WTC11 (cell line): ENCODE data around the gene TATDN3.

Experiments
- CBFB ChIP-seq: sonication (generic); formaldehyde crosslinking; IDR thresholded peaks from 2 replicates; pipeline ENCODE4 v1.8.1; 2022; ENCODE audit warnings: mild to moderate bottlenecking, low read depth, missing genetic modification reagents
- CREM ChIP-seq: sonication (generic); formaldehyde crosslinking; IDR thresholded peaks from 2 replicates; pipeline ENCODE4 v1.8.1; 2022; ENCODE audit warnings: mild to moderate bottlenecking, missing genetic modification reagents, moderate library complexity
- GABPB1 ChIP-seq: sonication (generic); formaldehyde crosslinking; IDR thresholded peaks from 2 replicates; pipeline ENCODE4 v1.8.1; 2023; ENCODE audit warnings: mild to moderate bottlenecking, missing genetic modification reagents
- NFYB ChIP-seq: sonication (generic); formaldehyde crosslinking; conservative IDR thresholded peaks from 2 replicates; pipeline ENCODE4 v1.8.0; 2022; ENCODE audit warnings: low read depth, missing genetic modification reagents
- NR2C2 ChIP-seq: sonication (generic); formaldehyde crosslinking; IDR thresholded peaks from 2 replicates; pipeline ENCODE4 v1.8.0; 2022; ENCODE audit warnings: mild to moderate bottlenecking, missing genetic modification reagents
- NR3C1 ChIP-seq: sonication (generic); formaldehyde crosslinking; conservative IDR thresholded peaks from 2 replicates; pipeline ENCODE4 v1.8.1; 2023; ENCODE audit warnings: low read depth, mild to moderate bottlenecking, missing genetic modification reagents
- TCF7 ChIP-seq: sonication (generic); formaldehyde crosslinking; IDR thresholded peaks from 2 replicates; pipeline ENCODE4 v1.8.0; 2022; ENCODE audit warnings: mild to moderate bottlenecking, low read depth, missing genetic modification reagents, moderate library complexity
- TEAD4 ChIP-seq: sonication (generic); formaldehyde crosslinking; IDR thresholded peaks from 2 replicates; pipeline ENCODE4 v1.8.0; 2022; ENCODE audit warnings: mild to moderate bottlenecking, missing genetic modification reagents
- TF ChIP-seq, protein P1 (sequence below): fragments of 200-600 bp; IDR thresholded peaks from 2 replicates; pipeline ENCODE4 v1.8.0; 2022; ENCODE audit warnings: antibody characterized with exemption
- TF ChIP-seq, protein P2 (sequence below): sonication (generic); formaldehyde crosslinking; IDR thresholded peaks from 2 replicates; pipeline ENCODE4 v1.8.1; 2023; ENCODE audit warnings: mild to moderate bottlenecking, missing genetic modification reagents, moderate library complexity

DNA sequence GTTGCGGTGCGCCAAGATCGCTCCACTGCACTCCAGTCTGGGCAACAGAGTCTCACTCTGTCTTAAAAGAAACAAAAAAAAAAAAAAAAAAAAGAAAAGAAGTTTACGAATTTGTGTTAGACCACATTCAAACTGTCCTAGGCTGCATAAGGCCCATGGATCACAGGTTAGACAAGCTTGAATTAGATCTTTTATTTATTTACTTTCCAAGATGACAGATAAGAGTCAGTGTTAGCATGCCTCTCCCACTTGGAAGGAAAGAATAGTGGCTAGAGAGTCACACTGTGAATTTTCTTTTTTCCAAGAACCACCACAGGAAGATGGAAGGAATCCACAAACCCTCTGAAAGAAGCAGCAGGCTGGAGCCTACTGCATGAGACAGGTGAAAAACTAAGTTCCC is 29.5 kb upstream of the TATDN3 start:
- TF ChIP-seq NR2C2 (CRISPR knock-in tag) (no peak), CBFB (no peak), TEAD4 (CRISPR knock-in tag) (no peak), TCF7 (CRISPR knock-in tag) (no peak), NFYB (no peak), CREM (CRISPR knock-in tag) (no peak), GABPB1 (CRISPR knock-in tag) (no peak), NR3C1 (CRISPR knock-in tag) (no peak)
- TF ChIP-seq, protein P1, sequence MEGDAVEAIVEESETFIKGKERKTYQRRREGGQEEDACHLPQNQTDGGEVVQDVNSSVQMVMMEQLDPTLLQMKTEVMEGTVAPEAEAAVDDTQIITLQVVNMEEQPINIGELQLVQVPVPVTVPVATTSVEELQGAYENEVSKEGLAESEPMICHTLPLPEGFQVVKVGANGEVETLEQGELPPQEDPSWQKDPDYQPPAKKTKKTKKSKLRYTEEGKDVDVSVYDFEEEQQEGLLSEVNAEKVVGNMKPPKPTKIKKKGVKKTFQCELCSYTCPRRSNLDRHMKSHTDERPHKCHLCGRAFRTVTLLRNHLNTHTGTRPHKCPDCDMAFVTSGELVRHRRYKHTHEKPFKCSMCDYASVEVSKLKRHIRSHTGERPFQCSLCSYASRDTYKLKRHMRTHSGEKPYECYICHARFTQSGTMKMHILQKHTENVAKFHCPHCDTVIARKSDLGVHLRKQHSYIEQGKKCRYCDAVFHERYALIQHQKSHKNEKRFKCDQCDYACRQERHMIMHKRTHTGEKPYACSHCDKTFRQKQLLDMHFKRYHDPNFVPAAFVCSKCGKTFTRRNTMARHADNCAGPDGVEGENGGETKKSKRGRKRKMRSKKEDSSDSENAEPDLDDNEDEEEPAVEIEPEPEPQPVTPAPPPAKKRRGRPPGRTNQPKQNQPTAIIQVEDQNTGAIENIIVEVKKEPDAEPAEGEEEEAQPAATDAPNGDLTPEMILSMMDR = no peak
- TF ChIP-seq, protein P2, sequence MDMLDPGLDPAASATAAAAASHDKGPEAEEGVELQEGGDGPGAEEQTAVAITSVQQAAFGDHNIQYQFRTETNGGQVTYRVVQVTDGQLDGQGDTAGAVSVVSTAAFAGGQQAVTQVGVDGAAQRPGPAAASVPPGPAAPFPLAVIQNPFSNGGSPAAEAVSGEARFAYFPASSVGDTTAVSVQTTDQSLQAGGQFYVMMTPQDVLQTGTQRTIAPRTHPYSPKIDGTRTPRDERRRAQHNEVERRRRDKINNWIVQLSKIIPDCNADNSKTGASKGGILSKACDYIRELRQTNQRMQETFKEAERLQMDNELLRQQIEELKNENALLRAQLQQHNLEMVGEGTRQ (CRISPR knock-in tag) = no peak
